NCI-H1694 treated with DMSO at 0.1 percent for 48 hours (cell line): ENCODE results near the gene ONECUT1.
"Not testable (repeated sequence)": the region's sequence is repeated elsewhere in the genome, so short reads cannot be mapped to it uniquely, and the experiment has no call there.

Experiments used
- DNase-seq: peaks from one replicate; lab custom pipeline; 2025; lab: John Stamatoyannopoulos, UW

ONECUT1 gene

GRCh38 chr15:52790169-52790708 is at the start of gene ONECUT1:
TSS of gene ONECUT1 (minus strand) at chr15:52790336. CDS start at chr15:52789884, 452 bp downstream.
- DNase-seq: peak; percentile 21

GRCh38 chr15:52834379-52834778 is 44.2 kb upstream of the ONECUT1 start:
- no peak for DNase-seq

GRCh38 chr15:52824169-52824942 is 34.2 kb upstream of the ONECUT1 start:
- DNase-seq: not testable (repeated sequence)

GRCh38 chr15:52822475-52822874 is 32.3 kb upstream of the ONECUT1 start:
- no peak for DNase-seq

- DNase-seq: no peak
These were observed 29.1 kb upstream of the ONECUT1 start for GRCh38 chr15:52819253-52819652.

GRCh38 chr15:52815899-52816298 is 25.8 kb upstream of the ONECUT1 start:
- DNase-seq: not testable (repeated sequence)

- DNase-seq: no peak
These were observed 18.9 kb upstream of the ONECUT1 start for GRCh38 chr15:52808996-52809395.

- no peak for DNase-seq
These were observed 18.3 kb upstream of the ONECUT1 start for GRCh38 chr15:52808441-52808840.

GRCh38 chr15:52806284-52806655 is 16.1 kb upstream of the ONECUT1 start:
- no peak for DNase-seq

- no peak for DNase-seq
These were observed 15.5 kb upstream of the ONECUT1 start for GRCh38 chr15:52805351-52806283.

- no peak for DNase-seq
These were observed 14.5 kb upstream of the ONECUT1 start for GRCh38 chr15:52804526-52805081.

GRCh38 chr15:52803467-52804306 is 13.6 kb upstream of the ONECUT1 start:
- no peak for DNase-seq

GRCh38 chr15:52803108-52803466 is 13.0 kb upstream of the ONECUT1 start:
- DNase-seq: no peak

GRCh38 chr15:52802110-52802509 is 12.0 kb upstream of the ONECUT1 start:
- no peak for DNase-seq

GRCh38 chr15:52801748-52802085 is 11.6 kb upstream of the ONECUT1 start:
- DNase-seq: no peak

- no peak for DNase-seq
These were observed 11.0 kb upstream of the ONECUT1 start for GRCh38 chr15:52800828-52801747.

- DNase-seq: no peak
These were observed 9.1 kb upstream of the ONECUT1 start for GRCh38 chr15:52799145-52799811.

GRCh38 chr15:52798529-52799101 is 8.5 kb upstream of the ONECUT1 start:
- no peak for DNase-seq

- DNase-seq: no peak
These were observed 7.7 kb upstream of the ONECUT1 start for GRCh38 chr15:52797625-52798501.
